ENCODE results near the gene CTNS.

Gene CTNS

DNA sequence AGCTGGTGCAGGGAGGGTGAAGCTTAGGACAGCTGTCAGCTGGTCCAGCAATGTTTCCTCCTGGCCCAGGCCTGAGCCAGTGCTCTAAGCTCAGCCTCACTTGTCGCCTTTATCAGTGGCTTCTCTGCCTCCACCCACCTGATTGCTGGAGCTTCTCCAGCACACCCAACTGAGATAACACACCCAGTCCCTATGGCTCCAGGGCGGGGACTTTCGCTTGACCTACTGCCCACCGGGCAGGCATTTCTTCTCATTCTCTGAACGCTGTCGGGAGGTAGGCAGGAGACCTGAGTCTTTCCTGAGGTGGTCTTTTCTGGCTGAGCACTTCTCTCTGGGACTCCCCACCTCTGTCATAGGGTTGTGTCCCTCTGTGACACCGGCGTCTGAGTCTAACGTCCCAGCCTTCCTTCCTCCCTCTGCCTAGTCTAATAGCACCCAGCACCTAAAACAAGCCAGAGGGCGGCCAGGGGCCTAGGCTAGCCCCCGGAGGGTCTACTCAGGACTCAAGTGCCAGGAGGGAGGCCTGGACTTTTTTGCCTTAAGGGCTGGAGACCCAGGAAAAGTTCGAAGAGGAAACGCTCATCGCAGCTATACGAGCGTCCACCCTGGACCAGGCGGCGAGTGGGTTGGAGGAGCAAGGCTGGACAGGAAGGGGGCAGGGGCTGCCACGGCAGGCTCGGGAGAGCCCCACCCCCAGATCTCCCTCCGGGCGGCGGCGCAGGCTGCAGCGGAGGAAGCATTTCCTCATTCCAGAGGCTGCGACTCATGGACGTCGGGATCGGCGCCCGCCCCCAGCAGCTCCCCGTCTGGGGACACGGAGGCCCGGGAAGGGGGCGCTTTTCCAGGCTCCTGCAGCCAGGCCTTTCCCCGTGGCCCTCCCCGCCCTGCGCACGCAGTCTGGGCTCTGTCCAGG, 31.1 kb downstream of the CTNS start:
- DNase-seq (ENCODE audit: low spot score), result no peak
- TF ChIP-seq, protein P1, sequence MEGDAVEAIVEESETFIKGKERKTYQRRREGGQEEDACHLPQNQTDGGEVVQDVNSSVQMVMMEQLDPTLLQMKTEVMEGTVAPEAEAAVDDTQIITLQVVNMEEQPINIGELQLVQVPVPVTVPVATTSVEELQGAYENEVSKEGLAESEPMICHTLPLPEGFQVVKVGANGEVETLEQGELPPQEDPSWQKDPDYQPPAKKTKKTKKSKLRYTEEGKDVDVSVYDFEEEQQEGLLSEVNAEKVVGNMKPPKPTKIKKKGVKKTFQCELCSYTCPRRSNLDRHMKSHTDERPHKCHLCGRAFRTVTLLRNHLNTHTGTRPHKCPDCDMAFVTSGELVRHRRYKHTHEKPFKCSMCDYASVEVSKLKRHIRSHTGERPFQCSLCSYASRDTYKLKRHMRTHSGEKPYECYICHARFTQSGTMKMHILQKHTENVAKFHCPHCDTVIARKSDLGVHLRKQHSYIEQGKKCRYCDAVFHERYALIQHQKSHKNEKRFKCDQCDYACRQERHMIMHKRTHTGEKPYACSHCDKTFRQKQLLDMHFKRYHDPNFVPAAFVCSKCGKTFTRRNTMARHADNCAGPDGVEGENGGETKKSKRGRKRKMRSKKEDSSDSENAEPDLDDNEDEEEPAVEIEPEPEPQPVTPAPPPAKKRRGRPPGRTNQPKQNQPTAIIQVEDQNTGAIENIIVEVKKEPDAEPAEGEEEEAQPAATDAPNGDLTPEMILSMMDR (IDR thresholded peaks at IDR 0.05; ENCODE audit: extremely low read depth, missing control alignments), result no peak

DNA sequence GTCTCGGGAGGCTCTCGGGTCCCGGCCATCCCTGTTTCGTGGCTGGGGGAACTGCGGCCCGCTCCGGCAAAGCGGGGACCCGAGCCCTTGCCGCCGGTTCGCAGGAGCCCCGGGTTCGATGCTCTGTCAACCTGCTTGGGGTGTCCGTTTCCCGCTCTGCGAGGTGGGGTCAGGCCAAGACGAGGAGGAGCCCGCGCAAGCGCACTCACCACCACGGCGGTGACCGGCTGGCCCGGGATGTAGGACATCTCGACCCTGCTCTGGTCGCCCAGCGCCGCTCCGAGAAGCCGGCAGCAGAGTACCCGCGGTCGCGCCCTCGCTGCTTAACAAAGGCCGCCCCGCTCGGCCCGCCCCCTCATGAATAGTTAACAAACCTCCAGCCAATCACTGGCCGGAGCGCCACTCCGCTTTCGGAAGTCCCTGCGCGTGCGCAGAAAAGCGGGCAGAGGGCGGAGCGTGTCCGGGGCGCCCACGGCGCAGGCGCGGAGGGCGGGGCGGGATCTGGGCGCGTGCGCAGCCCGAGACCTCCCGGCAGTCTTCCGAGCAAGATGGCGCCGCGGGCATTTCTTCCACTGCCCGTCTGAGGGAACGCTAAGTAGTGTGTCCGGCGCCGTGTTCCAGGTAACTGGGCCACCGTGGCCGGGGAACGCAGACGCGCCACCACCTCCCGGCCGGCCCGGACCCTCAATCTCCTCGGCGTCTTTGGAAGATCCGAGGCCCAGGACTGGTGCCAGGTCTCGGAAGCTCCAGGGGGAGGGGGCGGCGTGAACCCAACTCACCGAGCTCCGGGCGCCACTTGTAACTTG, 31.9 kb downstream of the CTNS start, which contains the start of the genes EMC6 and TAX1BP3:
Gene EMC6, plus strand, starts transcription at position 534 of the 806 bp plus-strand sequence. CDS start 335 bp downstream, outside the sequence.
Gene TAX1BP3, minus strand, starts transcription at position 300 of the 806 bp plus-strand sequence. Its CDS starts 52 bp downstream, at position 248.
- DNase-seq (ENCODE audit: low spot score), result peak; percentile 100

DNA sequence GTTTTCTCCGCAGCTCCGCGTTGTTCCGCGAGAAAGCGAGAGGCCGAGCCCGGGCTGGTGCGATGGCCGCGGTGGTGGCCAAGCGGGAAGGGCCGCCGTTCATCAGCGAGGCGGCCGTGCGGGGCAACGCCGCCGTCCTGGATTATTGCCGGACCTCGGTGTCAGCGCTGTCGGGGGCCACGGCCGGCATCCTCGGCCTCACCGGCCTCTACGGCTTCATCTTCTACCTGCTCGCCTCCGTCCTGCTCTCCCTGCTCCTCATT, 32.5 kb downstream of the CTNS start:
- TF ChIP-seq, protein P1 (IDR thresholded peaks at IDR 0.05; ENCODE audit: extremely low read depth, missing control alignments), result no peak

More for the DNA sequence above, 31.9 kb downstream of the CTNS start, which contains the start of the genes EMC6 and TAX1BP3:
- TF ChIP-seq, protein P1 (IDR thresholded peaks at IDR 0.05; ENCODE audit: extremely low read depth, missing control alignments), result no peak

DNA sequence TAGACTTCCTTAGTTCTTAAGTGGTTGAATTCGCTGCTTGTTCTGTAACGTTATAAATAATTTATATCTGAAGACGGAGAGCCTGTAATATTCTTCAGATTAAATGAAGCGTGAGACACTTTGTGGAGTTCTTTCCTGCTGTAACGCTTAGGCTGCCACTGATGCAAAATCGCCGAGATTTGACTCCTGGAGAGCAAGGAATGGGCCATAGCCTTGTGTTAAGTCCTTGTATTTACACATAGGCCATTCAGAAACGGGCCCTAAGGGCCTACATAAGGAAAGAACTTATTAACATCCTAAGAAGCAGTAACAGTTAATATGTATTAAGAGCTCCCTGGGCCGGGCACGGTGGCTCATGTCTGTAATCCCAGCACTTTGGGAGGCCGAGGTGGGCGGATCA, 33.0 kb downstream of the CTNS start:
- DNase-seq (ENCODE audit: low spot score), result no peak
- TF ChIP-seq, protein P1 (IDR thresholded peaks at IDR 0.05; ENCODE audit: extremely low read depth, missing control alignments), result no peak

More for the DNA sequence above, 32.5 kb downstream of the CTNS start:
- DNase-seq (ENCODE audit: low spot score), result no peak

DNA sequence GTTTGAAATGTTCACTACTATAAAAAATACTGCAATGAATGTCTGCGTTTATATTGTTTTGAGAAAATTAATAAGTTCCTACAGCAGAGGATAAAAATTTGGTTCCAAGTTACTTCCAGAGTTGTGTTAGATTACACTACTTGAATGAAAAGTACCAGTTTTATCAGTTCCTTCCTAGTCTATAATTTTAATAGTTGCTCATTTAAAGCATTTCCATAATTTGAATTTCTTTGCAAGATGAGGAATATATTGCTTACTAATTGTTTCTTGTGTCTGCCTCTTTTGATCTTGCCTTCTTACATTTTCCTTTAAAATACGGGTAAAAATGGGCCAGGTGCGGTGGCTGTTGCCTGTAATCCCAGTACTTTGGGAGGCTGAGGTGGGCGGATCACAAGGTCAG, 36.0 kb downstream of the CTNS start:
- TF ChIP-seq, protein P1 (IDR thresholded peaks at IDR 0.05; ENCODE audit: extremely low read depth, missing control alignments), result no peak
- no peak for DNase-seq (ENCODE audit: low spot score)

DNA sequence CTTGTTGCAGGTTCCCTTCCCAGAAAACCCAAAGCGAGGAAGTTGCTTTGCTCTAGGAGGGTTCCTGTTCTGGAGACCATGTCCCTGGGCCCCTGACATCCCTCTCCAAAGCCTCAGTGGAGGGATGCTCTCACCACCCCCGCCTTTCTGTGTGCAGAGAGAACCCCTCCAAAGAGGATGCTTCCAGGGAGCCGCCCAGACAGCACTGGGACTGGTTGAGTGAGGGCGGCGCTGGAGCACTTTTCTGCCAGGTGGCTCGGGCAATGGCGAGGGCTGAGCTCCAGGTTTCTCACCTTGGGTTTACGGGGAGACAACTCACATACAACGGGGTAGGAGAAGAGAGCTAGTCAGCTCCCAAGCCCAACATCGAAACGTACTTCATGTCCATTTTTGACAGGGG, 39.3 kb downstream of the CTNS start:
- no peak for DNase-seq (ENCODE audit: low spot score)
- TF ChIP-seq, protein P1 (IDR thresholded peaks at IDR 0.05; ENCODE audit: extremely low read depth, missing control alignments), result no peak
